GM18520 (cell line): ENCODE data around the gene KRT78.
"Not testable (repeated sequence)": the region's sequence is repeated elsewhere in the genome, so short reads cannot be mapped to it uniquely, and the experiment has no call there.

ENCODE experiments used
- ATAC-seq: cut with Tn5 transposase; IDR thresholded peaks from one replicate; pipeline ENCODE4 v1.9.1; 2021; ENCODE audit not compliant: unreplicated experiment

Gene KRT78

DNA sequence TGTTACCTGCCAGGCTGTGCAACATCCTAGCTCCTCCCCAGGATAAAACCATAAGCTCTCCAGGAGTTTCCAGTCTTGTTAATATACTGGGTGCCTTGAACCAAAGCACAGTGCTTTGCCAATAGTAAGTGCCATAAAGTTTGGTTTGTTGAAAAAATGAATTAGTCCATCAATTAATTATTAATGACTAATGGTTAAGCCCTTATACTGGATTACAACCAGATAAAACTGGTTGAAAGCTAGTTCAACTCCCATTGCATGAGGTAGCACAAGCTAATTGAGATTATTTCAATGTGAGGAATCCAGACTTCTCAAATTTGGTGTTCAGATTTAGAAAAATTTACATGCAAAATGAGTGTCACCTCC, 51.3 kb downstream of the KRT78 start:
- no peak for ATAC-seq

- no peak for ATAC-seq
Measured at GRCh38 chr12:52796839-52797528, 51.8 kb downstream of the KRT78 start.

DNA sequence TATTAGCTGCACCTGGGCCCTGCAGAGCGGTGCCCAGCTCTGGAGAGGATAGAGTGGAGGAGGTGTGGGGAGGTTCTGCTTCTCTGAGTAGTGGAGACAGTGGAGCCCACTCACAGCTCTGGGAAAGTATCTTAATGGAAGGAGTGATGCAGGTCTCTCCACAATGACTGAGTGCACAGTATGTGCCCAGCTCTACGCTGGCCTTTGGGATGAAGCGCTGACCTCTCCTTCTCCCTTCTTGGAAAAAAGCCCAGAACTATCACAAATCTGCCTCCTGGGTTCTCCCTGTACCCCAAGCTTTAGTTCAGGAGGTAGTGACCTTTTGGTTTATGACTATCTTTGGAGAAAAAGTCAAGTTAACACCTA, 52.4 kb downstream of the KRT78 start:
- ATAC-seq = no peak

DNA sequence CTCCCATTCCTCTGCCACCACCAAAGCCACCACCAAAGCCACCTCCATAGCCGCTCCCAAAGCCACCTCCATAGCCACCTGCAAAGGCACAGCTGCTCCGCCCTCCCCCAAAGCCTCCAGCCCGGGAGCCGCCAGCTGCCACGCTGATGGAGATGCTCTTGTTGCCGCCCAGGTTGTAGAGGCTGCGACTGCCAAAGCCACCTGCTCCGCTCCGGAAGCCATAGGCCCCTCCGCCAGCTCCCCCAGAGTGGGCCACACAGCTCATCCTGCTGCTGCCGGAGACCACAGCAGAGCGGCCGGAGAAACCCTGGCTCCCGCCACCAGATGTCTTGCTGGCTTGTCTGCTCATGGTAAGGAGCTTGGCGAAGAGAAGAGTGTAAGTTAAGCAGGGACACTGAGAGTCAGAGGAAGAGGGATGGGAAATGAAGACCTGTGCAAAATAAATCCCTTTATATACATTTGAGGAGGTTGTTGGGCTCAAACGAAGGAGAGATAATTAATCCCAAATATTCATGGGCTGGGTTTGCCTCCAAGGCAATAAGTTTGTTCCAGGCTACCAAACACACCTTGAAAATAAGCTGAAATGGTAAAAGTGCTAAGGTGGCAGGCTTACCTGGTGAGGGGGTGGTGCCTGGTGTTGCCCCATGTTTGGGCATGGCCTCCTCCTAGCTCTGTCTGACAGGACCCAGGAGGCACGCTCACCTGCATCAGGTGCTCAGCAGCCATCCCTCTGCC, 52.9 kb downstream of the KRT78 start, which contains the start of gene KRT3:
Gene KRT3 (minus strand): TSS at position 424 of the 735 bp plus-strand sequence. CDS start 75 bp downstream, at position 349.
- ATAC-seq = no peak

GRCh38 chr12:52795332-52795674, 53.5 kb downstream of the KRT78 start:
- ATAC-seq = not testable (repeated sequence)

- ATAC-seq = no peak
Measured at GRCh38 chr12:52794479-52795331, 54.1 kb downstream of the KRT78 start.

DNA sequence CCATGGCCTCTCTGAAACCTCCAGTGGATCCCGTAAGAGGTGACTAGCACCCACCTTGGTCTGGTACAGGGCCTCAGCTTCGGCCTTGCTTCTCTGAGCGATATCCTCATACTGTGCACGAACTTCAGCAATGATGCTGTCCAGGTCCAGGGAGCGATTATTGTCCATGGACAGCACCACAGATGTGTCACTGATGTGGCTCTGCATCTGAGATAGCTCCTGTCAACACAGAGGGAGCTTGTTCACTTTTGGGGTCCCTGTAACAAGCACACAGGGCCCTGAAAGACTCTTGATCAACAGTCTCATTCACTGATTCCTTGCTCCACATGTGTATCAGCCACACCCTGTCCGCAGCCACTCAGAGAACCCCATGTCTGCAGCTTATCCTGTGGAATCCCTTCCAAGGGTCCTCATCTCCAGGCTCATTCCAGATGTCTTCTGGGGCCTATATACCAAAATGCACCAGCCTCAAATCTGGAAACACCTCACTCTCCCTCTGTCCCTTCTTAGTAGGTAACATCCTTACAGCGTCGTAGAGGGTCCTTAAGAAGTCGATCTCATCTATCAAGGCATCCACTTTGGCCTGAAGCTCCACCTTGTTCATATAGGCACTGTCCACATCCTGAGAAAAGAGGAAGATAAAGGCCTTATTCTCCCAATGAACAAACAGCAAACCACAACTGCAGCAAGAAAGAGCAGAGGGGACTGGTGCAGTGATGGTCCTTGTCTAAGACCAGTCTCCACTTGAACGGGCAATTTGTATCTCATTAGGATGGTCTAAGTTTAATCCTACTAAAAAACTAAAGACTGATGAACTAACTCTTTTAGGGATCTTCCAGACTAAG, 56.4 kb downstream of the KRT78 start:
- no peak for ATAC-seq

DNA sequence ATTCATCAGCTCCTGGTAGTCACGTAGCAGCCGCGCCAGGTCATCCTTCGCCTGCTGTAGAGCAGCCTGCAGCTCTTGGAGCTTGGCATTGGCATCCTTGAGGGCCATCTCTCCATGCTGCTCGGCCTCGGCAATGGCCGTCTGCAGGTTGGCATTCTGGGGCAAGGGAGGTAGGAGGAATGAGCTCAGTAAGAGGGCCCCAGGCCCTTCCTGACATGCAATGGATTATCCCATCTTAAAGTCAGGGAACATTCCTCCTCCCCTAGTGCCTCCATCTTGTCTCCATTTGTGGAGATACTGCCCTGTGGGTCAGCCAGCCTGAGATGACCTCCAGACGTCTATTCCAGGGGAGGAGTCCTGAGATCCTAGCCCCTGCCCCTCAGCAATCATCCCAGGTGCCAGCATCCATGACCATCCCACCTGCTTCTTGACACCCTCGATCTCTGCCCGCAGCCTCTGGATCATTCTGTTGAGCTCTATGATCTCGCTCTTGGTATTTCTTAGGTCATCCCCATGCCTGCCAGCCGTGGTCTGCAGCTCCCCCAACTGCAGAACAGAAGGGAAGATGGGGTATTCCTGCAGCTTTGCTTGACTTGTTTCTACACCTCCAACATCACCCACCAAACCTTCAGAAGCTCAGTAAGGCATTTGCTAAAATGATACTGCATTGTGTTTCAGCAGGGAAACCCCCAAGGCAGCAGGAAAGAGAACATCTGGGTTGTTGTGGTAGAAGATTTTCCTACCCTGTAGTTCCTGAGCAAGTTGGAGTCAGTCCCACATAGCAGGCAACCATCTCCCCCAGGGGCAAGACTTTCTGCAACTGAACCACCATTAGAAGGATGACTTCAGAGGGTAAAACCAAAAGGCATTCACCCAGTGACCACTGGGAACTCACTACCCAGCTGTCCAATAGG, 57.3 kb downstream of the KRT78 start:
- ATAC-seq = no peak

DNA sequence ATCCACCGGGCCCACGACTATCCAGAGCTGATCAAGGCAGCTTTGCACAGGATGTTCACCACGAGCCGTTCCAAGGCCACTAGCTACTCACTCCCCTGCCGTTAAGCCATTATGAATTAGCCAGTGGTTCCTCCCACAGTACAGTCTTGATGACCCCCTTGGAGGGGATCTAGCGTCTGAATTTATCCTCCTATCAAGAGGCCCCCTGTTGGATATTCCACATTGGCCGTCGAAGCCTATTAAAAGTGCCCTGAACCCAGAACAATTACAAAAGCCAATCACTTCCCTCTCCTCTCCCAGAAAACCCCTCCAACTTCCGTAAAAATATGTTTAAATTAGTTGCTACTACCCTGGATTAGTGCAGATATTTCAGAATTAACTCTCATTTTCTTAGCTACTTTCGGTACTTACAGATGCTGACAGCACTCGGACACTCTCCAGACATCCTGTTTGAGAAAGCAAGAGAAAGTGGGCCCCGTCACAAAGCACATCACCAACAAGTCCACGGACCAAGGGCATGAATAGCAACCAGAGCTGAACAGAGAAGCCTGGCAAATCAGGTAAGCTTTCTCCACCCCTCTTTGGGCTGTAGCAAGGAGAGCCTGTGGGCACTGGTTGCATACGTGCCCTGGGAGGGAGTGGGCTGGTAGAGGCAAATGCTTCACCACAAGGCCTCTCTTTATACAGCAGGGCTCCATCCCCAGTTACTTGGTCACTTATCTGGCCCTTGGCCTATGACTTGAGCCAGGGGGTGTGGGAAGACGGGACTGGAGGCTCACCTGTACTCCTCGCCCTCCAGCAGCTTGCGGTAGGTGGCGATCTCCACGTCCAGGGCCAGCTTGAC, 58.1 kb downstream of the KRT78 start:
- ATAC-seq = no peak

- ATAC-seq = no peak
Measured at GRCh38 chr12:52789637-52790426, 59.0 kb downstream of the KRT78 start.

- no peak for ATAC-seq
Measured at GRCh38 chr12:52788876-52789636, 59.7 kb downstream of the KRT78 start.

DNA sequence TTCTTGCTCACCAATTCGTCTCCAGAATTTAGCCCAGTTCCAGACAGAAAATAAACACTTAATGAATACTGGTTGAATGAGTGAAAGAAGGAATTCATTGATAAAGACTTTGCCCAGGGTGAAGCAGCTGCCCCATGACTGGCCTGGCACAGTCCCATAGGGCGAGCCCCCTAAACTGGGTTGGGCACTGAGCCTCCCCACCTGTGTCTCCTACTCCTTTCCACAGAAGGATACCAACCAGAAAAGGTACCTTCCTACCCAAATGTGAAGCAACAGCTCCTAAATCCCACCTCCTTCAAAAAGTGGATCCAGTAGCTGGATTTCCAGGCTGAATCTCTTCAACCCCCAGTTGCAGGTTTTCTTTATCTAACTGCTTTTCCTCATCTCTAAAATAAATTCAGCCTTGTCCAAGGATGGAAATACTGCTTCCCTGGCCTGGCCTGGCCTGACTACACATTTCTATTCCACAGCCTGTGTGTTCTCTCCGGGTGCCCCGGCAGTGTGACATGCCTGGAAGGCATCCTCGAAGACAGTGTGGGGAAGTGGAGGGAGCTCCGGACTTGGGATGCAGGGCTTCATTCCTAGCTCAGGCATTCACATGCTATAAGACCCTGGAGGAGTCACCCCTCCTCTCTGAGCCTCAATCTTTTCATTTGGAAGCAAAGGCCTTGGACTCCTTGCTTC, 60.5 kb downstream of the KRT78 start:
- no peak for ATAC-seq
